CD4-positive, alpha-beta T cell treated with Interferon alpha-2 for 1 hour (primary cell): Measurements from ENCODE around the gene TRNT1.

Experiments
- DNase-seq, 2 donors: peaks; one replicate each; pipeline ENCODE4 v3.0.0-alpha.2; 2020 to 2022

TRNT1 gene

DNA sequence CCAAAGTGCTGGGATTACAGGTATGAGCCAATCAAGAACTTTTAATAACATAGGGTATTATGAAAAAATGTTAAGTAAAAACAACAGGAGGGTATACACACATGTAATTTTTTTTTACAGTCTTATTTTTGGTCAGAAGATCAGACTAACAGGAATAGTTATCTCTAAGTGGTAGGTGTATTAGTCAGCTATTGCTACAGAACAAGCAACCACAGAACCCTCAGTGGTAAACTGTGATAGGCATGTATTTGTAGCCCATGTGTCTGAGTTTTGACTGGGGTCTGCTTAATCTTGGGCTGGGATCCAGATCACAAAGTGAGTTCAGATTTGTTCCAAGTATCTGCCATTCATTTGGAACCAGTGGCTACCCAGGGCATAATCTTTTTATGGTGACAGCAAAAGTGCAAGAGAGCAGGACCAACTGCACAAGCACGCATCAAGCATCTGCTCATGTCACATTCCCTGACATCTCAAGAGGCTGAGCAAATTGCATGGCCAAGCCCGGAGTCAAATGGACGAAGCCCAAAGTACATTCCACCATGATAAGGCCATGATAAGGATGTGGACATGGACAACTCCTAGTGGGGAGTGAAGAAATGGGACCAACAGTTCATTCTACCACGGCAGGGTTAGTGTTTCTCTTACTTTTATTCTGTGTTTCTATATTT, 13.6 kb upstream of the TRNT1 start:
- DNase-seq = no peak

DNA sequence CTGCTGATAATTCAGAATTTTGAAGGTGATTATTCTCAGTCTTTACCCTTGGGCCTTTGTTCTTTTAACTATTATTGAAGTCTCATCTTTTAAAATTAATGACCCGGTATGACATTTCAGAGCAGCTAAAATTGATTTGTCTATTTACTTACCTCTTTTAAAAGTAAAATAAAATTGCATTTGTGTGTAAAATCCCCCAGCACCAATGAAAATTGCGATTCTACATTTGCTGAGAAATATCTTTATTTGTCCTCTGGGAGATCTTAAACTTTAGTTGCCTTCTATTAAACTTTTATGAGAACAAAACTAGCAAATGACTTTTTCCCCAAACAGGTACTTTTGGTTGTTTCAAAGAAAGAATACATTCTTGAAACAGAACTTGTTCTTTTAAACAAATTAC, 9.1 kb upstream of the TRNT1 start:
- no peak for DNase-seq

GRCh38 chr3:3119393-3119851, 7.3 kb upstream of the TRNT1 start:
- no peak for DNase-seq

DNA sequence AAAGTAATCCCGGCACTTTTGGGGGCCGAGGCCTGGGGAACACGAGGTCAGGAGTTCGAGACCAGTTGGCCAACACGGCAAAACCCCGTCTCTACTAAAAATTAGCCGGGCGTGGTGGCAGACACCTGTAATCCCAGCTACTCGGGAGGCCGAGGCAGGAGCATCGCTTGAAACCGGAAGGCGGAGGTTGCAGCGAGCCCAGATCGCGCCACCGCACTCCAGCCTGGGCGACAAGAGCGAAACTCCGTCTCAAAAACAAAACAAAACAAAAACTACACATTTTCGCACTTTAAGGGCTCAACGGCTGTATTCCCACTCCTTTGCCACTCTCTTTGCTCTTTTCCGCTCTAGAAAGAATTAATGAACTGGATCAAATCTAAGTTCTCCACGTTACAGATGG, 763 bp upstream of the TRNT1 start:
- no peak for DNase-seq

GRCh38 chr3:3127432-3128010, 781 bp downstream of the TRNT1 start:
- DNase-seq = peak; percentile 19 to 54

GRCh38 chr3:3129579-3129978, 2.8 kb downstream of the TRNT1 start:
- no peak for DNase-seq

- no peak for DNase-seq
These were observed 6.8 kb downstream of the TRNT1 start for GRCh38 chr3:3133500-3133899.

DNA sequence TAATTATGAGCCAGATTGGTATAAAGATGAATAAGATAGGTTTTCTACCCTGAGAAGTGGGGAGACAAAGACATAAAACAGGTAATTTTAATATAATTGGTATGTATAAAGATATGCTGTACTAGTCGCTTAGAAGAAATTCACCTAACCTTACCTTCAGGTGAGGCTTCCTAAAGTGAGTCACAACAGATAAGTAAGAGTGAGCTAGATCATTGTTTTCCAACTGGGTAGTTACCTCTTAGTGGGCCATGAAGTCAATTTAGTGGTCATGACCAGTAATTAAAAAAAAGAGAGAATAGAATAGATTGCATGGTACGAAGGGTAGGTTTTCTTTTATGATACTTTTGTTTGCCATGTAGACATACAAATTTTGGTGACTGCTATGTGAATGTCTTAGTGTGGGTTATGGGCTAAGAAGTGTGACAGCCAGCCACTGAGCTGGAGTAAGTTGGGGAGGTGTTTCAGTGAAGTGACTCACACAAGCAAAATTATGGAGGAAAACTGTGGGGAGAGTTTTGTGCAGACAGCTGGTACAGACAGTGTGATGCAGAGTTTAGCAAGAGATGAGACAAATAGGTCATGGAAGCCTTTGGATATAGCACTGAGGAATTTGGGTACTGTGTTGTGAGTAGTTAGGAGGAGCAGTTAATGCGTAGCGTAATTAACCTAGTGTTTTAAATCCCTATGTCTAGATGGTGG, 8.2 kb downstream of the TRNT1 start:
- no peak for DNase-seq

- DNase-seq = no peak
These were observed 10.8 kb downstream of the TRNT1 start for GRCh38 chr3:3137526-3137925.

DNA sequence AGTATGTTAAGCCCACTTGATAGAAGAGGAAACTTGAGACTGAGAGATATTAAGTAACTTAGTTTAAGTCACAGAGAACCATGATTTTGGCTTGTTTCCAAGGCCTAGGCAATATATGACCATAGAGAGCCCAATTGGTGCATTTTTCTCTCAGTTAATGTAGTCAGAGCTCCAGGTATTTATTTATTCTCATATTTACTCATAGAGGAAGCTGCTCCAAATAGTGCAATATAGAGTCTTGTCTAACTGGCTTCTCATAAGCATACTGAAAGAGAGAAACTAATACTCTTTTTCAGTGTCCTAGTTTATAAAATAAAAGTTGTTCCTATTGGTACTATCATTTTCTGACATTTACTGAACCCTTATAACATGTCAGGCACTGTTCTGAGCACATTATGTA, 15.2 kb downstream of the TRNT1 start:
- DNase-seq = no peak

- no peak for DNase-seq
These were observed 19.1 kb downstream of the TRNT1 start for GRCh38 chr3:3145831-3146230.

DNA sequence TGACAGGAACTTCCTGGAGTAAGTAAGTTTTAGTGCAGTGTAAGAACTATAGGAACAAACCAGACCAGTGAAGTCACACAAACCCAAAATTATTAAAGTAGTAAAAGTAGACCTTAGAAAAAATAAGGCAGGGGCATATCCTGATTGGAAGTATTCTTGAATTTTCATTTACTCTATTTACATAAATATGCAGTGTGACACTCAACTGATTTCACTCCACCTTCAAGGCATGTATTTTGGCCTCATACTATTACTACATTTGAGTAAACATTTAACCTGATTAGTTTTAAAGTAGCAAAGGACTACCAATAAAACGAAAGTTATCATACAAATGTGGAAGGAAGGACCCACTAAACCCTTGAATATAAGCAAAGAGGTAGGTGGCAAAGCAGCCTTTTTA, 22.8 kb downstream of the TRNT1 start:
- no peak for DNase-seq

- DNase-seq = no peak
These were observed 24.8 kb downstream of the TRNT1 start for GRCh38 chr3:3151513-3151912.

GRCh38 chr3:3154879-3155610, 28.3 kb downstream of the TRNT1 start:
- no peak for DNase-seq

- no peak for DNase-seq
These were observed 30.7 kb downstream of the TRNT1 start for GRCh38 chr3:3157484-3157883.

- no peak for DNase-seq
These were observed 34.1 kb downstream of the TRNT1 start for GRCh38 chr3:3160826-3161225.

DNA sequence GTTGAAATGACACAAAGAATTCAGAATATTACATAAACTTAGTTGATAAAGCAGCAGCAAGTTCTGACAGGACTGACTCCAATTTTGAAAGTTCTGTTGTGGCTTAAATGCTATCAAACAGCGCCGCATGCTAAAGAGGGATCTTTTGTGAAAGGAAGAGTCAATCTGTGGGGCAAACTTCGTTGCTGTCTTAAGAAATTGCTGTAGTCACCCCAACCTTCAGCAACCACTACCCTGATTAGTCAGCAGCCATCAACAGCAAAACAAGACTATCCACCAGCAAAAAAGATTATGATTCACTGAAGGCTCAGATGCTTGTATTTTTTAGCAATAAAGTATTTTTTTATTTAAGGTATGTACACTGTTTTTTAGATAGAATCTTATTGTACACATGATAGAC, 38.5 kb downstream of the TRNT1 start:
- DNase-seq = no peak

DNA sequence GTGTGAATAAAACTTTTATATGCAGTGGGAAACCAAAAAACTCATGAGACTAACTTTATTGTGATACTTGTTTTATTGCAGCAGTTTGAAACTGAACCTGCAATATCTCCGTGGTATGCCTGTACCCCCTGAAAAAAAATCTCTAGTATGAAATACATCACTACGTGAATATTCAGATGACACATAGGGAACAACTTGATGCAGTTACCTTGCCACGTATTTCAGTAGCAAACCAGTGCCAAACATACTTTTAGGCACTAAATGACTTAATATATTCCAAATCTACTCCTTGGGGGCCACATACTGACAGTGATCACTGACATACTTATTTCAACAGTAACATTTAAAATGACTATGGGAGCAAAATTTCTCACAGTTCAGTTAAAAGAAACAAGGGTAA, 38.9 kb downstream of the TRNT1 start:
- no peak for DNase-seq

GRCh38 chr3:3170998-3171397, 44.3 kb downstream of the TRNT1 start:
- DNase-seq = peak in 1 of 2 donors; percentile 69

DNA sequence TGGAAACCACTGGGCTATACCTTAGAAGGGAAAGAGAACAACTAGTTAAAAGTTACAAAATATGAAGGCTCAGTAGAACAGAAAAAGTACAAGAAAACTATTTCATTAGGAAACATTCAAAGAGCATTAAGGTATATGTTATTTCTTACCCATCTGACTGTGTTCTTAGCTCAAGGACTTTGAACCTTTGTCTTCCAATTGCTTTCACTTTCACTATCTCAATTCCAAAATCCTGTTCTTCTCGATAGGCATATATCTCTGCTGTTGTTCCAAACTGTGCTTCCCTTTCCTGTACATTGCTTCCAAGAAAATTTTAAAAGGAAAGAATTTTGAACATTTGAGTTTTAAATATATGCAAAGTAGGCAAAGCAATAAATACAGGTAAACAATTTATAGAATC, 45.9 kb downstream of the TRNT1 start:
- DNase-seq = peak in 1 of 2 donors; percentile 44

DNA sequence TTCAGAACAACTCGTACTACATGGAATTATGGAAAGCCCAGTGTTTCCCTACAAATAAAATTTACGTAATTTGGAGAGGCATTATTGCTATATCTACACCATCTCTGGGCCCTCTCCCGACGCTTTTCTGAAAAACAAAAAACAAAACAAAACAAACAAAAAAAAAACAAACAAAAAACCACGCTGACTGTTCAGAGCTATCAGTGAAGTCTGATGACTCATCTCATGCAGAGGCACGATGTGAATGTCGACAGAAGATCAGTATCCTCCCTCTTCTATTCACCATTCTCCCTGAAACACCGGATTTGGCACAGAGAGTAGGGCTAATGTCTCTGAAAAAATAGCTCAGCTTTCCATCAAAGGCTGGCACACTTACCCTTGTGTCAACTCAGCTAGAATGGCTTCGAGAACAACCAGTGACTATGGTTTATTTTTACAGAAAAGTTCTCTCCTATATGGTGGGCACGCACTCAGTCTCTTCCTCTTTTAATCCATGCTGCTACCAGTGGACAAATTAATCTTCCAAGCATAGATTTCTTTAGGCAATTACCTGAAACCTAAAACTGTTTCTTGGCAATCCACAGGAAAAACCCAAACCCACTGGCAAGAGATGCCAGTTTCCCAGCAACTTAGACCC, 51.2 kb downstream of the TRNT1 start:
- peak in 1 of 2 donors; percentile 23 for DNase-seq

GRCh38 chr3:3178498-3179328, 52.0 kb downstream of the TRNT1 start:
- DNase-seq = peak in 1 of 2 donors; percentile 34
